Caco-2 (cell line): ENCODE results near the gene UQCC2. TPM values are rescaled to one million over a fixed set of nuclear protein-coding genes. Genes with fewer than 3 reads are reported as not detected.

Experiments
- BruUV-seq: library from RNA; stranded (reverse); fragments of 400-500 nt; replicated peaks from 2 replicates; lab custom pipeline; 2021; lab: Mats Ljungman, UMichigan
- CTCF ChIA-PET: fragments of 300-600 bp; sonication (Branson Sonifier 250); formaldehyde crosslinking; loops from one replicate; lab custom pipeline; 2022; ENCODE audit warnings: antibody characterized with exemption; lab: Charles Lee
- POLR2A ChIA-PET: fragments of 300-600 bp; sonication (Branson Sonifier 250); formaldehyde crosslinking; loops from one replicate; lab custom pipeline; 2022; ENCODE audit warnings: antibody characterized with exemption; lab: Charles Lee
- DNase-seq, 2 experiments: peaks; one replicate each; pipeline versions ENCODE4 v3.0.0 to v3.0.0-alpha.2; 2020 to 2022
- H3K27me3 ChIP-seq: replicated peaks from 2 replicates; pipeline ENCODE4 v1.6.0; 2011; ENCODE audit warnings: low read length; ENCODE audit not compliant: control insufficient read depth, insufficient read depth
- H3K36me3 ChIP-seq: 2 replicates; pipeline ENCODE4 v1.5.1; 2011; ENCODE audit warnings: low read length; ENCODE audit not compliant: control insufficient read depth, insufficient read depth
- H3K4me1 ChIP-seq: fragments of 250-450 bp; sonication (Bioruptor Pico); 2 replicates; pipeline ENCODE4 v1.5.1; 2020; ENCODE audit warnings: mild to moderate bottlenecking
- H3K4me3 ChIP-seq: 2 replicates; pipeline ENCODE4 v1.5.1; 2011; ENCODE audit warnings: low read depth, mild to moderate bottlenecking, control low read depth, low read length
- H3K9me3 ChIP-seq: fragments of 250-450 bp; sonication (Bioruptor Pico); 2 replicates; pipeline ENCODE4 v1.5.1; 2020; ENCODE audit warnings: mild to moderate bottlenecking, moderate library complexity
- H3K27ac Mint-ChIP-seq: one replicate; pipeline ENCODE4 v1.8.0; 2022; ENCODE audit warnings: mixed read lengths; ENCODE audit not compliant: unreplicated experiment
- H3K27me3 Mint-ChIP-seq: one replicate; pipeline ENCODE4 v1.8.0; 2022; ENCODE audit warnings: mixed read lengths; ENCODE audit not compliant: insufficient read depth, unreplicated experiment
- H3K36me3 Mint-ChIP-seq: one replicate; pipeline ENCODE4 v1.8.0; 2022; ENCODE audit warnings: mild to moderate bottlenecking, mixed read lengths; ENCODE audit not compliant: insufficient read depth, unreplicated experiment
- H3K4me1 Mint-ChIP-seq: one replicate; pipeline ENCODE4 v1.8.0; 2022; ENCODE audit warnings: low read depth, mixed read lengths; ENCODE audit not compliant: unreplicated experiment
- H3K4me3 Mint-ChIP-seq: one replicate; pipeline ENCODE4 v1.8.0; 2022; ENCODE audit warnings: mild to moderate bottlenecking, moderate library complexity, mixed read lengths; ENCODE audit not compliant: unreplicated experiment
- H3K9me3 Mint-ChIP-seq: one replicate; pipeline ENCODE4 v1.8.0; 2022; ENCODE audit warnings: mixed read lengths; ENCODE audit not compliant: unreplicated experiment
- intact Hi-C: fragments of 100-400 bp; cut with micrococcal nuclease; formaldehyde crosslinking; loops from one replicate; pipeline ENCODE4 v1.10.0; 2022; ENCODE audit not compliant: unreplicated experiment
- total RNA-seq: library from RNA; stranded (reverse); gene quantifications from 2 replicates; pipeline ENCODE4 v1.2.3, GENCODE V29; 2022
- TF ChIP-seq, protein P1 (sequence below), 2 experiments: fragments of 200-600 bp in 1 of 2; IDR thresholded peaks; 1 replicate in 1 of 2; 2 replicates in 1 of 2; pipeline versions ENCODE4 v1.5.1 to v1.8.0; 2011 to 2022; ENCODE audit warnings: antibody characterized with exemption in 1 of 2, control low read depth in 1 of 2, inconsistent platforms in 1 of 2, low read depth in 1 of 2, low read length in 1 of 2, mild to moderate bottlenecking in 1 of 2, moderate library complexity in 1 of 2; ENCODE audit not compliant: insufficient read depth in 1 of 2, severe bottlenecking in 1 of 2, unreplicated experiment in 1 of 2

UQCC2 gene
- total RNA-seq, 1 experiment from 2014 or later = 122 TPM

- intact Hi-C loops = no loop called here
- POLR2A ChIA-PET = interaction anchor here (1.2 kb wide), 1 partner anchor 10 kb away, joined by 4 read pairs; the partner anchor contains the start of gene UQCC2
- 0 out of 2 replicates have a peak, but pooled peaks cover 1% of the 10 kb centered on the region for H3K27me3 ChIP-seq
- H3K9me3 Mint-ChIP-seq = no peaks in the 10 kb centered on the region
- TF ChIP-seq, protein P1, sequence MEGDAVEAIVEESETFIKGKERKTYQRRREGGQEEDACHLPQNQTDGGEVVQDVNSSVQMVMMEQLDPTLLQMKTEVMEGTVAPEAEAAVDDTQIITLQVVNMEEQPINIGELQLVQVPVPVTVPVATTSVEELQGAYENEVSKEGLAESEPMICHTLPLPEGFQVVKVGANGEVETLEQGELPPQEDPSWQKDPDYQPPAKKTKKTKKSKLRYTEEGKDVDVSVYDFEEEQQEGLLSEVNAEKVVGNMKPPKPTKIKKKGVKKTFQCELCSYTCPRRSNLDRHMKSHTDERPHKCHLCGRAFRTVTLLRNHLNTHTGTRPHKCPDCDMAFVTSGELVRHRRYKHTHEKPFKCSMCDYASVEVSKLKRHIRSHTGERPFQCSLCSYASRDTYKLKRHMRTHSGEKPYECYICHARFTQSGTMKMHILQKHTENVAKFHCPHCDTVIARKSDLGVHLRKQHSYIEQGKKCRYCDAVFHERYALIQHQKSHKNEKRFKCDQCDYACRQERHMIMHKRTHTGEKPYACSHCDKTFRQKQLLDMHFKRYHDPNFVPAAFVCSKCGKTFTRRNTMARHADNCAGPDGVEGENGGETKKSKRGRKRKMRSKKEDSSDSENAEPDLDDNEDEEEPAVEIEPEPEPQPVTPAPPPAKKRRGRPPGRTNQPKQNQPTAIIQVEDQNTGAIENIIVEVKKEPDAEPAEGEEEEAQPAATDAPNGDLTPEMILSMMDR (IDR thresholded peaks at IDR 0.05; ENCODE audit: insufficient read depth in 1 of 2, low read depth in 1 of 2, low read length in 1 of 2, severe bottlenecking in 1 of 2, unreplicated experiment in 1 of 2) = no peak
- H3K27me3 Mint-ChIP-seq = no peaks in the 10 kb centered on the region
- H3K9me3 ChIP-seq = no peaks in the 10 kb centered on the region
- no peak overlapping the region for H3K27ac Mint-ChIP-seq
- no peaks in the 10 kb centered on the region for H3K36me3 ChIP-seq
- no peaks in the 10 kb centered on the region for H3K36me3 Mint-ChIP-seq
- peaks cover 8% of the 10 kb centered on the region for H3K4me1 ChIP-seq
- no peak for DNase-seq
- no TSS peak for BruUV-seq
- H3K4me3 ChIP-seq = no peak overlapping the region
- H3K4me3 Mint-ChIP-seq = no peak overlapping the region
- CTCF ChIA-PET = interaction anchor here (0.6 kb wide), 1 partner anchor 18 kb away, joined by 4 read pairs; no protein-coding TSS in a partner anchor
- H3K4me1 Mint-ChIP-seq = peaks cover 12% of the 10 kb centered on the region
Observed at GRCh38 chr6:33721508-33721907, 10.0 kb upstream of the UQCC2 start.

DNA sequence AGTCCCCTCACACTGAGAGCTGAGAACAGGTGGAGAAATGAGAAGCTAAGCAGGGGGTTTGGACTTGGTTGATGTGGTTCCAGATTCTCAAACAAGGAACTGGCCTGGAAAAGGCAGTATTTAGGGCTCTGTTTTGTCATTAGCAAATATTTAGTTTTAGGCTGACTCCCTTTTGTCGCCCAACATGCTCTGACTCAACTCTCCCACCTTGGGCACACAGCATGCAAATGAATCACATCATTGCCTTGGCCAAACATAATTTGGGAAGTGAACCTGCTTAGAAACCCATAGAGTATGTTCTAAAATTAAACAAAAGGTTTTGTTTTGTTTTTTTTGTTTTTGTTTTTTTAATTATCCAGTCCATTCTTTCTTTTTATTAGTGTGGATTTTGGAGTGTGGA is 9.5 kb upstream of the UQCC2 start:
- Mint-ChIP-seq H3K4me3 (no peak overlapping the region), H3K36me3 (no peaks in the 10 kb centered on the region), H3K4me1 (peaks cover 12% of the 10 kb centered on the region), H3K27me3 (no peaks in the 10 kb centered on the region), H3K9me3 (no peaks in the 10 kb centered on the region), H3K27ac (no peak overlapping the region)
- Histone ChIP-seq H3K9me3 (no peaks in the 10 kb centered on the region), H3K4me1 (peaks cover 13% of the 10 kb centered on the region), H3K4me3 (no peak overlapping the region), H3K27me3 (0 out of 2 replicates have a peak, but pooled peaks cover 1% of the 10 kb centered on the region), H3K36me3 (no peaks in the 10 kb centered on the region)
- ChIA-PET CTCF (interaction anchor here (0.6 kb wide), 1 partner anchor 18 kb away, joined by 4 read pairs; no protein-coding TSS in a partner anchor), POLR2A (no interaction called here)
- DNase-seq = no peak
- TF ChIP-seq, protein P1 (IDR thresholded peaks at IDR 0.05; ENCODE audit: insufficient read depth in 1 of 2, low read depth in 1 of 2, low read length in 1 of 2, severe bottlenecking in 1 of 2, unreplicated experiment in 1 of 2) = no peak
- no TSS peak for BruUV-seq
- intact Hi-C loops = no loop called here

- H3K27ac Mint-ChIP-seq = no peak overlapping the region
- ChIA-PET POLR2A (no interaction called here), CTCF (no interaction called here)
- no peak overlapping the region for H3K4me3 Mint-ChIP-seq
- intact Hi-C loops = no loop called here
- Histone ChIP-seq H3K9me3 (no peaks in the 10 kb centered on the region), H3K27me3 (0 out of 2 replicates have a peak, but pooled peaks cover 1% of the 10 kb centered on the region), H3K36me3 (no peaks in the 10 kb centered on the region), H3K4me3 (no peak overlapping the region), H3K4me1 (peaks cover 14% of the 10 kb centered on the region)
- no TSS peak for BruUV-seq
- TF ChIP-seq, protein P1 (IDR thresholded peaks at IDR 0.05; ENCODE audit: insufficient read depth in 1 of 2, low read depth in 1 of 2, low read length in 1 of 2, severe bottlenecking in 1 of 2, unreplicated experiment in 1 of 2) = no peak
- no peak for DNase-seq
- H3K36me3 Mint-ChIP-seq = no peaks in the 10 kb centered on the region
- H3K4me1 Mint-ChIP-seq = peaks cover 12% of the 10 kb centered on the region
- no peaks in the 10 kb centered on the region for H3K9me3 Mint-ChIP-seq
- no peaks in the 10 kb centered on the region for H3K27me3 Mint-ChIP-seq
Observed at GRCh38 chr6:33719326-33719987, 8.0 kb upstream of the UQCC2 start.
